ENCODE measurements around the gene BHMT. TPM values are rescaled to one million over a fixed set of nuclear protein-coding genes. Genes with fewer than 3 reads are reported as not detected.
"Not testable (repeated sequence)": the region's sequence is repeated elsewhere in the genome, so short reads cannot be mapped to it uniquely, and the experiment has no call there.

Gene BHMT
- total RNA-seq, 2 experiments from 2014 or later = not detected

- H3K9me3 Mint-ChIP-seq = no peaks in the 10 kb centered on the region
- H3K36me3 Mint-ChIP-seq = no peaks in the 10 kb centered on the region
- DNase-seq = no peak
- no peak overlapping the region for H3K27ac Mint-ChIP-seq
- H3K4me1 Mint-ChIP-seq = peaks cover 17% of the 10 kb centered on the region
- H3K27me3 Mint-ChIP-seq = peaks cover 5% of the 10 kb centered on the region
- H3K4me3 Mint-ChIP-seq = no peak overlapping the region
These were observed 24.4 kb downstream of the BHMT start for GRCh38 chr5:79135790-79136553.

GRCh38 chr5:79136618-79137017 is 25.0 kb downstream of the BHMT start:
- Mint-ChIP-seq H3K4me3 (no peak overlapping the region), H3K36me3 (no peaks in the 10 kb centered on the region), H3K9me3 (no peaks in the 10 kb centered on the region), H3K27me3 (peaks cover 5% of the 10 kb centered on the region), H3K27ac (no peak overlapping the region), H3K4me1 (peaks cover 17% of the 10 kb centered on the region)
- DNase-seq = no peak

- H3K27ac Mint-ChIP-seq = no peak overlapping the region
- H3K27me3 Mint-ChIP-seq = peaks cover 5% of the 10 kb centered on the region
- H3K4me1 Mint-ChIP-seq = peaks cover 4% of the 10 kb centered on the region
- no peaks in the 10 kb centered on the region for H3K36me3 Mint-ChIP-seq
- H3K9me3 Mint-ChIP-seq = no peaks in the 10 kb centered on the region
- no peak overlapping the region for H3K4me3 Mint-ChIP-seq
- DNase-seq = no peak
These were observed 28.9 kb downstream of the BHMT start for GRCh38 chr5:79140553-79140952.

- H3K4me3 Mint-ChIP-seq = no peak overlapping the region
- no peaks in the 10 kb centered on the region for H3K36me3 Mint-ChIP-seq
- H3K27ac Mint-ChIP-seq = no peak overlapping the region
- peaks cover 5% of the 10 kb centered on the region for H3K27me3 Mint-ChIP-seq
- no peaks in the 10 kb centered on the region for H3K9me3 Mint-ChIP-seq
- no peaks in the 10 kb centered on the region for H3K4me1 Mint-ChIP-seq
- DNase-seq = no peak
These were observed 32.2 kb downstream of the BHMT start for GRCh38 chr5:79143684-79144379.

- H3K27ac Mint-ChIP-seq = no peak overlapping the region
- H3K4me1 Mint-ChIP-seq = no peaks in the 10 kb centered on the region
- H3K27me3 Mint-ChIP-seq = peaks cover 5% of the 10 kb centered on the region
- no peaks in the 10 kb centered on the region for H3K9me3 Mint-ChIP-seq
- DNase-seq = no peak
- H3K36me3 Mint-ChIP-seq = no peaks in the 10 kb centered on the region
- H3K4me3 Mint-ChIP-seq = no peak overlapping the region
These were observed 35.5 kb downstream of the BHMT start for GRCh38 chr5:79147076-79147475.

GRCh38 chr5:79149433-79149832 is 37.8 kb downstream of the BHMT start:
- Mint-ChIP-seq H3K4me3 (no peak overlapping the region), H3K27me3 (no peaks in the 10 kb centered on the region), H3K4me1 (no peaks in the 10 kb centered on the region), H3K9me3 (no peaks in the 10 kb centered on the region), H3K36me3 (no peaks in the 10 kb centered on the region), H3K27ac (no peak overlapping the region)
- DNase-seq = no peak

GRCh38 chr5:79151942-79152671 is 40.5 kb downstream of the BHMT start:
- Mint-ChIP-seq H3K9me3 (no peaks in the 10 kb centered on the region), H3K4me3 (no peak overlapping the region), H3K27ac (no peak overlapping the region), H3K36me3 (no peaks in the 10 kb centered on the region), H3K4me1 (no peaks in the 10 kb centered on the region), H3K27me3 (no peaks in the 10 kb centered on the region)
- no peak for DNase-seq

GRCh38 chr5:79157305-79157704 is 45.7 kb downstream of the BHMT start:
- Mint-ChIP-seq H3K27ac (no peak overlapping the region), H3K4me3 (no peak overlapping the region), H3K9me3 (no peaks in the 10 kb centered on the region), H3K36me3 (no peaks in the 10 kb centered on the region), H3K4me1 (no peaks in the 10 kb centered on the region), H3K27me3 (peaks cover 3% of the 10 kb centered on the region)
- DNase-seq = no peak

GRCh38 chr5:79161647-79162046 is 50.0 kb downstream of the BHMT start:
- not testable (repeated sequence) for H3K27me3 Mint-ChIP-seq, H3K4me1 Mint-ChIP-seq, H3K27ac Mint-ChIP-seq, H3K9me3 Mint-ChIP-seq, DNase-seq, H3K36me3 Mint-ChIP-seq, H3K4me3 Mint-ChIP-seq

GRCh38 chr5:79168031-79168430 is 56.4 kb downstream of the BHMT start:
- no peak overlapping the region for H3K4me3 Mint-ChIP-seq
- no peaks in the 10 kb centered on the region for H3K4me1 Mint-ChIP-seq

GRCh38 chr5:79170661-79171060 is 59.1 kb downstream of the BHMT start:
- Mint-ChIP-seq H3K4me1 (no peaks in the 10 kb centered on the region), H3K4me3 (no peak overlapping the region), H3K9me3 (no peaks in the 10 kb centered on the region), H3K27ac (no peak overlapping the region), H3K27me3 (no peaks in the 10 kb centered on the region), H3K36me3 (no peaks in the 10 kb centered on the region)
- DNase-seq = no peak

More at GRCh38 chr5:79168031-79168430, 56.4 kb downstream of the BHMT start:
- H3K9me3 Mint-ChIP-seq = no peaks in the 10 kb centered on the region
- H3K27ac Mint-ChIP-seq = no peak overlapping the region
- no peaks in the 10 kb centered on the region for H3K27me3 Mint-ChIP-seq
- no peak for DNase-seq
- no peaks in the 10 kb centered on the region for H3K36me3 Mint-ChIP-seq

GRCh38 chr5:79171635-79172245 is 60.1 kb downstream of the BHMT start:
- Mint-ChIP-seq H3K9me3 (no peaks in the 10 kb centered on the region), H3K27me3 (no peaks in the 10 kb centered on the region), H3K4me1 (no peaks in the 10 kb centered on the region), H3K36me3 (no peaks in the 10 kb centered on the region), H3K4me3 (no peak overlapping the region), H3K27ac (no peak overlapping the region)
- DNase-seq = no peak

- H3K4me3 Mint-ChIP-seq = no peak overlapping the region
- H3K36me3 Mint-ChIP-seq = no peaks in the 10 kb centered on the region
- no peak overlapping the region for H3K27ac Mint-ChIP-seq
- no peaks in the 10 kb centered on the region for H3K4me1 Mint-ChIP-seq
- no peaks in the 10 kb centered on the region for H3K27me3 Mint-ChIP-seq
- no peak for DNase-seq
- no peaks in the 10 kb centered on the region for H3K9me3 Mint-ChIP-seq
These were observed 60.7 kb downstream of the BHMT start for GRCh38 chr5:79172269-79172668.

- no peaks in the 10 kb centered on the region for H3K9me3 Mint-ChIP-seq
- no peaks in the 10 kb centered on the region for H3K27me3 Mint-ChIP-seq
- H3K36me3 Mint-ChIP-seq = no peaks in the 10 kb centered on the region
- no peaks in the 10 kb centered on the region for H3K4me1 Mint-ChIP-seq
- no peak for DNase-seq
- H3K27ac Mint-ChIP-seq = no peak overlapping the region
- H3K4me3 Mint-ChIP-seq = no peak overlapping the region
These were observed 62.0 kb downstream of the BHMT start for GRCh38 chr5:79173626-79174025.

GRCh38 chr5:79180449-79180848 is 68.8 kb downstream of the BHMT start:
- not testable (repeated sequence) for H3K4me3 Mint-ChIP-seq, H3K27me3 Mint-ChIP-seq, H3K4me1 Mint-ChIP-seq, DNase-seq, H3K36me3 Mint-ChIP-seq, H3K27ac Mint-ChIP-seq, H3K9me3 Mint-ChIP-seq
